Thymus (tissue), 11 donors: ENCODE results near the gene USH2A. TPM values are rescaled to one million over a fixed set of nuclear protein-coding genes. Genes with fewer than 3 reads are reported as not detected.

Experiments used
- DNase-seq, 9 donors: peaks; one replicate each; pipeline ENCODE4 v3.0.0-alpha.2; 2013; ENCODE audit warnings: low spot score in 9 of 9, low read depth in 6 of 9, missing footprints in 1 of 9
- H3K27ac ChIP-seq, 2 donors: one replicate each; pipeline ENCODE4 v1.5.1; 2013; ENCODE audit warnings: control low read depth in 1 of 2, low read depth in 1 of 2, low read length in 1 of 2, mild to moderate bottlenecking in 1 of 2, moderate library complexity in 1 of 2
- H3K27me3 ChIP-seq, 2 donors: one replicate each; pipeline ENCODE4 v1.5.1; 2013; ENCODE audit warnings: low read length in 1 of 2; ENCODE audit not compliant: control insufficient read depth in 2 of 2, insufficient read depth in 1 of 2
- H3K36me3 ChIP-seq, 2 donors: one replicate each; pipeline ENCODE4 v1.5.1; 2013; ENCODE audit warnings: low read length in 1 of 2, mild to moderate bottlenecking in 1 of 2, moderate library complexity in 1 of 2; ENCODE audit not compliant: control insufficient read depth in 2 of 2, insufficient read depth in 2 of 2
- H3K4me1 ChIP-seq, 2 donors: one replicate each; pipeline ENCODE4 v1.5.1; 2013; ENCODE audit warnings: low read length in 2 of 2; ENCODE audit not compliant: control insufficient read depth in 2 of 2, insufficient read depth in 2 of 2
- H3K4me3 ChIP-seq, 2 donors: one replicate each; pipeline ENCODE4 v1.5.1; 2013; ENCODE audit warnings: low read length in 2 of 2, control low read depth in 1 of 2, mild to moderate bottlenecking in 1 of 2
- H3K9me3 ChIP-seq, 2 donors: one replicate each; pipeline ENCODE4 v1.5.1; 2013; ENCODE audit warnings: low read length in 1 of 2, mild to moderate bottlenecking in 1 of 2; ENCODE audit not compliant: control insufficient read depth in 2 of 2, insufficient read depth in 1 of 2
- WGBS: extraction: QIAGEN DNeasy Blood & Tissue Kit; methylation state at CpG from one replicate; pipeline ENCODE4 v1.1.7; 2013; 5-methylcytosine and 5-hydroxymethylcytosine counted together
- polyA plus RNA-seq: library from polyadenylated mRNA; stranded (reverse); fragments of 200-250 nt; gene quantifications from one replicate; pipeline ENCODE4 v1.2.3, GENCODE V29; 2013
- total RNA-seq: library from RNA; stranded (reverse); fragments of 120-200 nt; gene quantifications from one replicate; pipeline ENCODE4 v1.2.4, GENCODE V29; 2013
- donor health status: healthy.

USH2A gene
- total and polyA plus RNA-seq, 2 donors: 0.09 to 0.14 TPM

DNA sequence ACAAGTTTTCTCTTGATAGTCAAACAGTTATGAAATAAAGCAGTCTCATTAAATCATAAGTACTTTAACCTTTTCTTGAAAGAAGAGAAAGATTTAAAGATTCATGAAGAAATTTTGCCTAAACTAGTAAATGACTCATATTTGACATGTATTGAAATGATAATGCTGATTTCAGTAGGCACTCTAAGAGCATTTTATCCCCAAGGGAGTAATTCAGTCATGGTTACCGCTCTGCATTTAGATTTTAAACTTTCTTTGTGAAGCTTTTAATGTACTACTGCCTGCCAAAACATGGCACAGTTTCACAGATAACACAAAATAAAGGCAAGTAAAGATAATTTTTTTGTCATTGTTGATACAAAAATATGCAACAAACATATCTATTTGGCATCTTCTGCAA is 6.8 kb downstream of the USH2A start:
- no peaks in the 10 kb centered on the region for H3K4me1 ChIP-seq
- H3K9me3 ChIP-seq: no peaks in the 10 kb centered on the region
- no peak for DNase-seq
- H3K27ac ChIP-seq: no peak overlapping the region
- no peaks in the 10 kb centered on the region for H3K36me3 ChIP-seq
- H3K27me3 ChIP-seq: no peaks in the 10 kb centered on the region
- no peak overlapping the region for H3K4me3 ChIP-seq
- WGBS: 92% methylated on average over 1 of the region's 1 CpG

- 95% methylated on average over 4 of the region's 4 CpGs for WGBS
- H3K4me3 ChIP-seq: no peak overlapping the region
- H3K9me3 ChIP-seq: no peaks in the 10 kb centered on the region
- no peaks in the 10 kb centered on the region for H3K4me1 ChIP-seq
- DNase-seq: no peak
- H3K36me3 ChIP-seq: no peaks in the 10 kb centered on the region
- H3K27ac ChIP-seq: no peak overlapping the region
- no peaks in the 10 kb centered on the region for H3K27me3 ChIP-seq
These were observed 13.2 kb downstream of the USH2A start for GRCh38 chr1:216410026-216410425.

GRCh38 chr1:216390956-216391355 is 32.3 kb downstream of the USH2A start:
- DNase-seq: no peak
- Histone ChIP-seq H3K9me3 (no peaks in the 10 kb centered on the region), H3K27me3 (no peaks in the 10 kb centered on the region), H3K27ac (no peak overlapping the region), H3K4me3 (no peak overlapping the region), H3K4me1 (no peaks in the 10 kb centered on the region), H3K36me3 (no peaks in the 10 kb centered on the region)
- 90% methylated on average over 3 of the region's 3 CpGs for WGBS

DNA sequence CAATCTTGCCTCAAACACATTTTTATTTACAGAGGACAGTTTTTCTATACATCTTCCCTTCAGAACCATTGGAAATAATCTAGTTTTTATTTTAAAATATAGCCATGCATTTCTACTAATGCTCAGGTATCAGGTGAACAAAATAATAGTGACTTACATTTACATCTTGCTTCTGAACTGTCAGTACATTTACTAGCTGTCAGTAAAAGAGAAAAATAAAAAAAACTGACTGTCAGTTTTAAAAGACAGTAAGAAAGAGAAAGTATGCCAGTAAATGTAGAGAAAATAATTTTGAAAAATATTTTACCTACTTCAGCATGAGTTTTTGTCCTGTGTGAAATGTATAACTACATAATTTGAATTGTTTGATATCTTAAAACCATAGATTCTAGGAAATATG is 33.5 kb downstream of the USH2A start:
- no peaks in the 10 kb centered on the region for H3K36me3 ChIP-seq
- H3K27me3 ChIP-seq: no peaks in the 10 kb centered on the region
- H3K4me3 ChIP-seq: no peak overlapping the region
- no peak for DNase-seq
- H3K27ac ChIP-seq: no peak overlapping the region
- no peaks in the 10 kb centered on the region for H3K4me1 ChIP-seq
- no peaks in the 10 kb centered on the region for H3K9me3 ChIP-seq

GRCh38 chr1:216388558-216388957 is 34.7 kb downstream of the USH2A start:
- Histone ChIP-seq H3K4me3 (no peak overlapping the region), H3K27me3 (no peaks in the 10 kb centered on the region), H3K4me1 (no peaks in the 10 kb centered on the region), H3K36me3 (no peaks in the 10 kb centered on the region), H3K27ac (no peak overlapping the region), H3K9me3 (no peaks in the 10 kb centered on the region)
- DNase-seq: no peak
- 17% methylated on average over 2 of the region's 2 CpGs for WGBS

- DNase-seq: no peak
- no peaks in the 10 kb centered on the region for H3K4me1 ChIP-seq
- no peaks in the 10 kb centered on the region for H3K27me3 ChIP-seq
- no peak overlapping the region for H3K4me3 ChIP-seq
- 87% methylated on average over 2 of the region's 2 CpGs for WGBS
- no peaks in the 10 kb centered on the region for H3K9me3 ChIP-seq
- no peak overlapping the region for H3K27ac ChIP-seq
- H3K36me3 ChIP-seq: no peaks in the 10 kb centered on the region
These were observed 35.5 kb downstream of the USH2A start for GRCh38 chr1:216387782-216388181.

GRCh38 chr1:216379441-216379840 is 43.8 kb downstream of the USH2A start:
- Histone ChIP-seq H3K27me3 (no peaks in the 10 kb centered on the region), H3K9me3 (no peaks in the 10 kb centered on the region), H3K4me1 (no peaks in the 10 kb centered on the region), H3K36me3 (no peaks in the 10 kb centered on the region), H3K4me3 (no peak overlapping the region), H3K27ac (no peak overlapping the region)
- 93% methylated on average over 1 of the region's 1 CpG for WGBS
- DNase-seq: no peak

DNA sequence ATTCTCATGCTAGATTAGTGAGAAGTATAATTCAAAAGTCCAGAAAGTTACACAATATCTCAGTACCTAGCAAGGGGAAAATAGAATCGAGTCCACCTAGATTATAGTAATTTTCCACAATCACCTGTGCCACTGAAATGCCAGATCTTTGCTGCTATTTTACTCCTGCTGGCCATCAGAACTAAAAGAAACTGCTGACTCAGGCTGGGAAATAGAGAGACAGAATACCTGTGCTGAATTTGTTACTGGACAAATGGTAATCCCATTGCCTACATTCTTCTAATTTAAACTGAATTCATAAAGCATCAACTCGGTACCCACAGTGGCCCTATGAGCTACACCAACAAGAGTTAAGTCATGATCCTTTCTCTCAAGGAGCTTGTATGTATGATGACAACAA is 55.0 kb downstream of the USH2A start:
- 86% methylated on average over 2 of the region's 2 CpGs for WGBS
- Histone ChIP-seq H3K27me3 (no peaks in the 10 kb centered on the region), H3K9me3 (no peaks in the 10 kb centered on the region), H3K4me3 (no peak overlapping the region), H3K4me1 (no peaks in the 10 kb centered on the region), H3K36me3 (no peaks in the 10 kb centered on the region), H3K27ac (no peak overlapping the region)
- no peak for DNase-seq

GRCh38 chr1:216366979-216367378 is 56.3 kb downstream of the USH2A start:
- H3K4me1 ChIP-seq: no peaks in the 10 kb centered on the region
- no peak overlapping the region for H3K27ac ChIP-seq
- no peak overlapping the region for H3K4me3 ChIP-seq
- no peaks in the 10 kb centered on the region for H3K9me3 ChIP-seq
- no peak for DNase-seq
- H3K36me3 ChIP-seq: no peaks in the 10 kb centered on the region
- no peaks in the 10 kb centered on the region for H3K27me3 ChIP-seq

GRCh38 chr1:216356945-216357344 is 66.3 kb downstream of the USH2A start:
- WGBS: 80% methylated on average over 2 of the region's 2 CpGs
- H3K36me3 ChIP-seq: no peaks in the 10 kb centered on the region
- no peak overlapping the region for H3K27ac ChIP-seq
- H3K9me3 ChIP-seq: no peaks in the 10 kb centered on the region
- H3K4me3 ChIP-seq: no peak overlapping the region
- no peak for DNase-seq
- H3K4me1 ChIP-seq: no peaks in the 10 kb centered on the region
- no peaks in the 10 kb centered on the region for H3K27me3 ChIP-seq
